ENCODE results near the gene MTMR2.

The MTMR2 gene

GRCh38 chr11:95923728-95924413 is at the start of gene MTMR2:
TSS of gene MTMR2 (minus strand) at chr11:95924107. CDS start at chr11:95923954, 153 bp downstream.
- peak; percentile 65 for DNase-seq (ENCODE audit: low spot score)

- no peak for DNase-seq (ENCODE audit: low spot score)
Observed at GRCh38 chr11:95972060-95972459, 48.2 kb upstream of the MTMR2 start.

DNA sequence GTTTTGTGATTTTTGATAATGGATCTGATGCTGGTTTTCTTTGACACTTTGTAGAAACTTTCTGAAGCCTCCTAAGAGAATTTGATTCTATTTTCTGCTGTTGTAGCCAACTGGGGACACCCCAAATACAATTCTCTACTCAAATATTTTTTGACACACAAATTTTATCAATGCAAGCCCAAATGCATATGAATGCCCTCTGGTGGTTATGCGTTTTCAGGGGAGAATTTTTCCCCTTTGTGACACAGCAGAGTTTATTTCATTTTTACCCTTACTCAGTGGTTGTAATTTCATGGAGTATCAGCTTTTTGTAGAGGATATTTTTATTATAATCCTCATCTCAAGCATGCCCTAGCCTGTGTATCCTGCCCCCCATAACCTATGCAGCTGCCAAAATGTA is 44.7 kb upstream of the MTMR2 start:
- no peak for DNase-seq (ENCODE audit: low spot score)

DNA sequence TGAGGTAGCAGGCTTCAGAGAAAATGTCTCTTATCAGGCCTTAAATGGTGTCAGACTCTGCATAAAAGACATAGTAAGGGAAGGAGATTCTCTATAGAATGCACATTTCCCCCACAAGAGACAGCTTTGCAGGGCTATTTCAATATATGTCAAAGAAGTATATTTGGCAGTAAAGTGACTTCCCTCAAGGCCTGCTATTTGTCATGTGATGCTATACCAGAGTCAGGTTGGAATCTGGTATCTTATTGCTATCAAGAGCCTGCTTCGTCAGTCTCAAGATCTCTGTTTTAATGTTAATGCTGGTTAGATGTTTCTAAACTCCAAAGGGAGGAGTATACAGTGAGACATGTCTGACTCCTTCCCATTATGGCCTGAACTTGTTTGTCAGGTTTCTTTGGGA is 40.4 kb upstream of the MTMR2 start:
- DNase-seq (ENCODE audit: low spot score): no peak

DNA sequence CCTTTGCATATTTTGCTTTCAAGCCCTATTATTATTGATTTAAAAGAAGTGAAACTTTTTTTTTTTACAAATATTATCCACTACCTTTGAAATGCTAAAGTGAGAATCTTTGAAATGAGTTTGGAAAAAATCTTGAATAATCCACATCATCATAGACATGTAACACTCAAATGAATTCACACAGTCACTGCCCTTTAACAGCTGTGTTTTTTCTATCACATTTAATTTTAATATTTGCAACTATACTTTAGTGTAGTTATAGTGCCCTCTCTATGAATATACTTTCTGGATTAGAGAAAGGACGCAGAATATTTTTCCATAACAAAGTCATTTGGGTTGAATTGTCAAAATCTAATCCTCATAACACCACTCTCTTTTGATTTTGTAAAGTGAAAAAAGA is 37.9 kb upstream of the MTMR2 start:
- no peak for DNase-seq (ENCODE audit: low spot score)

DNA sequence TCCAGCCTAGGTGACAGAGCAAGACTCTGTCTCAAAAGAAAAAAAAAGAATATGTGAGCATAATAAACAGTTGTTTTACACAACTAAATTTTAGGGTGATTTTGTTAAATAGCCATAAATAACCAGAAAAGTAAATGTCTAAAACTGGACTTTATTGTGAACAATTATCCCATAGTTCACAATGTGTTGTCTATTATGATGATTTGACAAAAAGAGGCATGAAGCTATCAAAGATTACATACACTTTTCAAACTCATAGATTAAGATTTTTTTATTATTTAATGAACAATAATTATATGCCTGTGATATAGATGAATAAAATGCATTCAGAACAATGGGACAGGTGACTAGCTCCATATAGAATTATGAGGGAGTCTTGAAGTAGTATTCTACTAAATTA is 27.0 kb upstream of the MTMR2 start:
- no peak for DNase-seq (ENCODE audit: low spot score)

GRCh38 chr11:95948637-95949036 is 24.7 kb upstream of the MTMR2 start:
- DNase-seq (ENCODE audit: low spot score): no peak

DNA sequence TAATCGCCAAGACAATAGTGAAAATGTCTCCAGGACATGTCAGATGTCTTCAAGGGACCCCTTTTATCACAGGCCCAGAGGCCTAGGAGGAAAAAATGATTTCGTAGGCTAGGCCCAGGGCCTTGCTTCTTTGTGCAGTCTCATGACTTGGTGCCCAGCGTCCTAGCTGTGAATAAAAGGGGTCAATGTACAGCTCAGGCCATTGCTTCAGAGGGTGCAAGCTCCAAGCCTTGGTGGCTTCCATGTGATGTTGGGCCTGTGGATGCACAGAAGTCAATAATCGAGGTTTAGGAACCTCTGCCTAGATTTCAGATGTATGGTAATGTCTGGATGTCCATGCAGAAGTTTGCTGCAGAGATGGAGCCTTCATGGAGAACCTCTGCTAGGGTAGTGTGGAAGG is 20.7 kb upstream of the MTMR2 start:
- DNase-seq (ENCODE audit: low spot score): no peak

- DNase-seq (ENCODE audit: low spot score): no peak
Observed at GRCh38 chr11:95943546-95943945, 19.6 kb upstream of the MTMR2 start.

DNA sequence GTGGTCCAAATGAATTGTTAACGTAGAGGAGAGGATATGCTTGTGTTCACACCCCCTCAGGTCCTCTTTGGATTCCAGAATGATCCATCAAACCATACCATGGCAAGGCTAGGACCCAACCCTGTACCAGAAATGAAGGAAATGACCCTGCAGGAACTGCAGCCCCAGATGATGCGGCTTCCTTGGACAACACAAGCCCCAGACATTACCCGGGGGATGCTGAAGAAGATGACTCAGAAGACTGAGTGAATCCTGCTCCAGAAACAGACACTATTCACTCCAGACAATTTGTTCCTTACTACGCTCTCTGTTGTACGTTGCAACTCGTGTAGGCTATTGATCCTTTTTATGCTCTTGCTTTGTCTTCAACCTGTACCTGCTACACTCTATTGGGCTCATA is 15.2 kb upstream of the MTMR2 start:
- no peak for DNase-seq (ENCODE audit: low spot score)

- no peak for DNase-seq (ENCODE audit: low spot score)
Observed at GRCh38 chr11:95937358-95937757, 13.5 kb upstream of the MTMR2 start.

DNA sequence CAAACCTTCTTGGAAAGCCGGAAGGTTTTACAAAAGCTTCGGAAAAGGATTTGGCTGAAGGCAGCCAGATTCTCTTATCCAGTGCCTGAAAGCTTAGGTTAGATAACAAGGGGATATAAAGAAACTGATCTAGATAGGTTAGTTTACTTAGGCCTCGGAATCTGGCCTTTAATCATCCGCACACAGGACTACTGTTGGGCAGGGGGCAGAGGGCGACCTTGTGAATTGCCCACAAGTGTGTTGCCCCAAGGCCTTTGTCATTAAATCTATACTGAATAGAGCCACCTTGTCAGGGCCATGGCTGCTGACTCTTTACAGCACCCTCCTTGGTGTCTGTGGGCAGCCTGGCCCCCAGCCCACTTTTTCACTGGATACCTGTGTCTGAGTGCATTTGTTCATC is 9.7 kb upstream of the MTMR2 start:
- no peak for DNase-seq (ENCODE audit: low spot score)

- no peak for DNase-seq (ENCODE audit: low spot score)
Observed at GRCh38 chr11:95931916-95932315, 8.0 kb upstream of the MTMR2 start.

GRCh38 chr11:95930948-95931347 is 7.0 kb upstream of the MTMR2 start:
- DNase-seq (ENCODE audit: low spot score): no peak

DNA sequence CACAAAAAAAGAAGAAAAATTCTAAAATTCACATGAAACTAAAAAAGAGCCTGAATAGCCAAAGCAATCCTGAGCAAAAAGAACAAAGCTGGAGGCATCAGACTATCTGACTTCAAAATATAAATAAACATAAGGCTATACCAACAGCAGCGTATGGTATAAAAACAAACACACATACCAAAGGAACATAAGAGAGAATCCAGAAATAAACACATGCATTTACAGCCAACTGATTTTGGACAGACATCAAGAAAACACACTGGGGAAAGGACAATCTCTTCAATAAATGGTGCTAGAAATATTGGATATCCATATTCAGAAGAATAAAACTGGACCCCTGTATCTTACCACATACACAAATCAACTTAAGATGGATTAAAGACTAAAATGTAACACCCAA is 2.8 kb upstream of the MTMR2 start:
- DNase-seq (ENCODE audit: low spot score): no peak

DNA sequence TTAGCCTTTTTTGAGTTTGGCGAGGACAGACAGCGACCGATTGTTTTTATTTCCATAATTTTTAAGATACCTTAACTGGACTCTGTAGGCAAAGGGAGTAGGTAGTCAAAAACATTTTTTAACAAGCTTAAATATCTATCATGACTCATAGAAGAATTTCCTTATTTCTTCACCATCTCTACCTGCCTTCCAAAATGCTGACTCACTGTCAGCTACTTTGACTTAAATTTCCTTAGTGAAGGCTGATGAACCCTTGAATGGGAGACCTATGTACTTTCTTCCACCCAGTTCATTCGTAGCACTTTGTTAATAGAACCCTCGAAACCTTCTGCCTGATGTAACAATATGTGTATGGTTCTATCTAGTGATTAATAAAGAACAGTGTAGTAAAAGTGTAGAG is 1.1 kb upstream of the MTMR2 start:
- DNase-seq (ENCODE audit: low spot score): no peak

- DNase-seq (ENCODE audit: low spot score): no peak
Observed at GRCh38 chr11:95924414-95924760, 480 bp upstream of the MTMR2 start.

GRCh38 chr11:95923439-95923727 is 524 bp downstream of the MTMR2 start:
- no peak for DNase-seq (ENCODE audit: low spot score)

GRCh38 chr11:95922536-95923438 is 1.1 kb downstream of the MTMR2 start:
- DNase-seq (ENCODE audit: low spot score): no peak

GRCh38 chr11:95922099-95922498 is 1.8 kb downstream of the MTMR2 start:
- no peak for DNase-seq (ENCODE audit: low spot score)

GRCh38 chr11:95920460-95921105 is 3.3 kb downstream of the MTMR2 start:
- DNase-seq (ENCODE audit: low spot score): no peak

DNA sequence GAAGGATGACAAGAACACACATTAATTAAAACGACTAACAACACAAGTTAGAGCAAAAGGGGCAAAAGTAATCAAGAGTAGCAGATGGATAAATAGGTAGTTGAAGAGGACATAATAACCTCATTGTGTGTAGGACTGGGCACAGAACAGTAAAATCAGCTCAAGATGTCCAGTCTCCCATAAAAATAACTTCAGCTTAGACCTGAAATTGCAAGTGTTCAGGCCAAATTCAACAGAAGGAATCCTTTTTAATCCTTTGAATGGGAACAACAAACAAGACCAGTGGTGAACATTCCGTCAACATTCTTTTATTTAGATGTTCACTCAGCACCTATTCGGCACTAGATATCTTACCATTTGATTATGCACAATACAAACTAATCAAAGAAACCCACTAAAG is 4.4 kb downstream of the MTMR2 start:
- DNase-seq (ENCODE audit: low spot score): no peak

DNA sequence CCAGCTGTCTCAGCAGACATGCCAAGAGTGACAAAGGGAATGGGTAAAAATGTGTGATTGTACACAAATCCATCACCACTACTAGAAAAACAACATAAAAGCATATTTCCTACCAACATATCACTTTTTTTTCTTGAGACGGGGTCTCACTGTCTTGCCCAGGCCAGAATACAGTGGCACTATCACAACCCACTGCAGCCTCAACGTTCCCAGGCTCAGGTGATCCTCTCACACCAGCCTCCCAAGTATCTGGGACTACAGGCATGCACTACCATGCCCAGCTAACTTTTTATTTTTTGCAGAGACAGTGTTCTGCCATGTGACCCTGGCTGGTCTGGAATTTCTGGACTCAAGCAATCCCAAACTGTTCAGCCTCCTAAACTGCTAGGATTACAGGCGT is 5.2 kb downstream of the MTMR2 start:
- no peak for DNase-seq (ENCODE audit: low spot score)
